IPS-20b (cell line): Measurements from ENCODE around the gene FADS3.

Experiments used
- H3K27ac ChIP-seq: one replicate; pipeline ENCODE4 v1.5.1; 2013; ENCODE audit warnings: low read length
- H3K27me3 ChIP-seq: 2 replicates; pipeline ENCODE4 v1.6.1; 2013; ENCODE audit warnings: mild to moderate bottlenecking, low read length, inconsistent platforms; ENCODE audit not compliant: insufficient read depth
- H3K36me3 ChIP-seq: 2 replicates; pipeline ENCODE4 v1.6.1; 2013; ENCODE audit warnings: low read depth, mild to moderate bottlenecking, inconsistent platforms, low read length, moderate library complexity; ENCODE audit not compliant: insufficient read depth
- H3K4me1 ChIP-seq: 2 replicates; pipeline ENCODE4 v1.6.1; 2013; ENCODE audit warnings: mild to moderate bottlenecking, control low read depth, inconsistent platforms, low read length, moderate library complexity; ENCODE audit not compliant: insufficient read depth
- H3K4me3 ChIP-seq: 2 replicates; pipeline ENCODE4 v1.5.1; 2013; ENCODE audit warnings: mild to moderate bottlenecking, low read length, inconsistent platforms
- H3K9ac ChIP-seq: 2 replicates; pipeline ENCODE4 v1.6.1; 2013; ENCODE audit warnings: low read depth, mild to moderate bottlenecking, inconsistent platforms, low read length, moderate library complexity
- H3K9me3 ChIP-seq: 2 replicates; pipeline ENCODE4 v1.6.1; 2013; ENCODE audit warnings: mild to moderate bottlenecking, low read depth, low read length, inconsistent platforms; ENCODE audit not compliant: insufficient read depth

The FADS3 gene

GRCh38 chr11:61847914-61848581 lies 43.3 kb downstream of the FADS3 start:
- H3K9me3 ChIP-seq: no peaks in the 10 kb centered on the region
- no peak overlapping the region for H3K27ac ChIP-seq
- H3K4me1 ChIP-seq: no peaks in the 10 kb centered on the region
- no peak overlapping the region for H3K4me3 ChIP-seq
- peaks cover 98% of the 10 kb centered on the region for H3K36me3 ChIP-seq
- no peaks in the 10 kb centered on the region for H3K27me3 ChIP-seq
- no peak overlapping the region for H3K9ac ChIP-seq

GRCh38 chr11:61846362-61847020 lies 44.9 kb downstream of the FADS3 start:
- H3K36me3 ChIP-seq: peaks cover 98% of the 10 kb centered on the region
- H3K4me1 ChIP-seq: no peaks in the 10 kb centered on the region
- no peak overlapping the region for H3K4me3 ChIP-seq
- no peaks in the 10 kb centered on the region for H3K27me3 ChIP-seq
- no peak overlapping the region for H3K9ac ChIP-seq
- H3K27ac ChIP-seq: no peak overlapping the region
- H3K9me3 ChIP-seq: no peaks in the 10 kb centered on the region

- Histone ChIP-seq H3K9me3 (no peaks in the 10 kb centered on the region), H3K9ac (no peak overlapping the region), H3K4me3 (no peak overlapping the region), H3K36me3 (peaks cover 98% of the 10 kb centered on the region), H3K27me3 (no peaks in the 10 kb centered on the region), H3K27ac (no peak overlapping the region), H3K4me1 (no peaks in the 10 kb centered on the region)
These were observed 46.3 kb downstream of the FADS3 start for GRCh38 chr11:61844909-61845565.

- Histone ChIP-seq H3K4me3 (no peak overlapping the region), H3K27ac (no peak overlapping the region), H3K9ac (no peak overlapping the region), H3K27me3 (no peaks in the 10 kb centered on the region), H3K4me1 (no peaks in the 10 kb centered on the region), H3K9me3 (no peaks in the 10 kb centered on the region), H3K36me3 (peaks cover 98% of the 10 kb centered on the region)
These were observed 48.9 kb downstream of the FADS3 start for GRCh38 chr11:61842528-61842820.

- no peaks in the 10 kb centered on the region for H3K9me3 ChIP-seq
- no peak overlapping the region for H3K4me3 ChIP-seq
- no peaks in the 10 kb centered on the region for H3K4me1 ChIP-seq
- H3K9ac ChIP-seq: no peak overlapping the region
- H3K27me3 ChIP-seq: no peaks in the 10 kb centered on the region
- no peak overlapping the region for H3K27ac ChIP-seq
- H3K36me3 ChIP-seq: peaks cover 98% of the 10 kb centered on the region
These were observed 49.5 kb downstream of the FADS3 start for GRCh38 chr11:61841636-61842527.

- Histone ChIP-seq H3K27me3 (no peaks in the 10 kb centered on the region), H3K36me3 (peaks cover 92% of the 10 kb centered on the region), H3K9me3 (no peaks in the 10 kb centered on the region), H3K4me3 (no peak overlapping the region), H3K4me1 (no peaks in the 10 kb centered on the region; the same call in 1 of the 2 replicates), H3K9ac (no peak overlapping the region), H3K27ac (no peak overlapping the region)
These were observed 51.0 kb downstream of the FADS3 start for GRCh38 chr11:61840371-61840770.

GRCh38 chr11:61839742-61840141 lies 51.6 kb downstream of the FADS3 start:
- H3K4me3 ChIP-seq: no peak overlapping the region
- H3K9me3 ChIP-seq: no peaks in the 10 kb centered on the region
- H3K4me1 ChIP-seq: no peaks in the 10 kb centered on the region; the same call in 1 of the 2 replicates
- no peak overlapping the region for H3K27ac ChIP-seq
- no peaks in the 10 kb centered on the region for H3K27me3 ChIP-seq
- H3K36me3 ChIP-seq: peaks cover 85% of the 10 kb centered on the region
- H3K9ac ChIP-seq: no peak overlapping the region

GRCh38 chr11:61838921-61839320 lies 52.4 kb downstream of the FADS3 start:
- peaks cover 77% of the 10 kb centered on the region for H3K36me3 ChIP-seq
- H3K9ac ChIP-seq: no peak overlapping the region
- no peaks in the 10 kb centered on the region for H3K9me3 ChIP-seq
- no peak overlapping the region for H3K27ac ChIP-seq
- H3K4me3 ChIP-seq: no peak overlapping the region
- H3K4me1 ChIP-seq: peaks cover 6% of the 10 kb centered on the region; the same call in 1 of the 2 replicates
- H3K27me3 ChIP-seq: no peaks in the 10 kb centered on the region

- Histone ChIP-seq H3K9me3 (no peaks in the 10 kb centered on the region), H3K9ac (no peak overlapping the region), H3K4me3 (no peak overlapping the region), H3K27me3 (no peaks in the 10 kb centered on the region), H3K4me1 (peaks cover 10% of the 10 kb centered on the region; the same call in 1 of the 2 replicates), H3K27ac (no peak overlapping the region), H3K36me3 (peaks cover 77% of the 10 kb centered on the region)
These were observed 52.8 kb downstream of the FADS3 start for GRCh38 chr11:61838501-61838900.

- Histone ChIP-seq H3K4me3 (no peak overlapping the region), H3K4me1 (peaks cover 15% of the 10 kb centered on the region; the same call in 1 of the 2 replicates), H3K9me3 (no peaks in the 10 kb centered on the region), H3K36me3 (peaks cover 75% of the 10 kb centered on the region), H3K9ac (no peak overlapping the region), H3K27me3 (no peaks in the 10 kb centered on the region), H3K27ac (no peak overlapping the region)
These were observed 53.8 kb downstream of the FADS3 start for GRCh38 chr11:61837411-61838005.

GRCh38 chr11:61836193-61836592 lies 55.2 kb downstream of the FADS3 start:
- peaks cover 19% of the 10 kb centered on the region; the same call in 1 of the 2 replicates for H3K4me1 ChIP-seq
- H3K9me3 ChIP-seq: no peaks in the 10 kb centered on the region
- no peaks in the 10 kb centered on the region for H3K27me3 ChIP-seq
- peaks cover 75% of the 10 kb centered on the region for H3K36me3 ChIP-seq
- H3K27ac ChIP-seq: no peak overlapping the region
- H3K9ac ChIP-seq: no peak overlapping the region; the same call in 1 of the 2 replicates
- no peak overlapping the region for H3K4me3 ChIP-seq
